GM19395 (cell line): ENCODE measurements around the gene EVL.
A peak's percentile ranks its signal among the peaks of the same experiment; 100 is the strongest.
"Not testable (repeated sequence)": the region's sequence is repeated elsewhere in the genome, so short reads cannot be mapped to it uniquely, and the experiment has no call there.

Source experiments
- ATAC-seq: cut with Tn5 transposase; IDR thresholded peaks from one replicate; pipeline ENCODE4 v1.9.1; 2021; ENCODE audit warnings: mild to moderate bottlenecking, moderate library complexity; ENCODE audit not compliant: unreplicated experiment

The EVL gene

DNA sequence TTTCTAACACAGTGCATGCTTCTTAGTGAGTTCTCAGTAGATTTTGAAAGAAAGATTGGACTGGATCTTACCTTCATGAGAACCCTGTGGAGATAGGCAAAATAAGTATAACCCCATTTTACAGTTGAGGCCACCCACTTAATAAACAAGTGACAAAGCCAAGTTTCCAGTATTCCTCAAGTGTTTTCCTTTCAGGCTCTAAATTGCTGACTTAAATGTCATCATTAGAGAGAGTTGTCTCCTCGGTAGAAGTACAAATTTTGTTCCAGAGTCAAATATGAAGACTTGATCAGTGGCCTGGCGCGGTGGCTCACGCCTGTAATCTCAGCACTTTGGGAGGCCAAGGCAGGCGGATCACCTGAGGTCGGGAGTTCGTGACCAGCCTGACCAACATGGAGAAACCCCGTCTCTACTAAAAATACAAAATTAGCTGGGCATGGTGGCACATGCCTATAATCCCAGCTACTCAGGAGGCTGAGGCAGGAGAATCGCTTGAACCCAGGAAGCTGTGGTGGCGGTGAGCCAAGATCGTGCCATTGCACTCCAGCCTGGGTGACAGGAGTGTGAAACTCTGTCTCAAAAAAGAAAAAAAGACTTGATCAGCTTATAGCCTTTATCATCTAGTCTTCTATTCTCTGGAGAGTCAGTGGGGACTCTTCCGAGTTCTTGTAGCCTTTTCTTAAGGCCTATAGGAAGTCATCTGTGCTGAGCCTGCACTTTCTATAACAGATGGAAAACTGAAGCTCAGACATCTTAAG, 708 bp upstream of the EVL start:
- ATAC-seq, result not testable (repeated sequence)

DNA sequence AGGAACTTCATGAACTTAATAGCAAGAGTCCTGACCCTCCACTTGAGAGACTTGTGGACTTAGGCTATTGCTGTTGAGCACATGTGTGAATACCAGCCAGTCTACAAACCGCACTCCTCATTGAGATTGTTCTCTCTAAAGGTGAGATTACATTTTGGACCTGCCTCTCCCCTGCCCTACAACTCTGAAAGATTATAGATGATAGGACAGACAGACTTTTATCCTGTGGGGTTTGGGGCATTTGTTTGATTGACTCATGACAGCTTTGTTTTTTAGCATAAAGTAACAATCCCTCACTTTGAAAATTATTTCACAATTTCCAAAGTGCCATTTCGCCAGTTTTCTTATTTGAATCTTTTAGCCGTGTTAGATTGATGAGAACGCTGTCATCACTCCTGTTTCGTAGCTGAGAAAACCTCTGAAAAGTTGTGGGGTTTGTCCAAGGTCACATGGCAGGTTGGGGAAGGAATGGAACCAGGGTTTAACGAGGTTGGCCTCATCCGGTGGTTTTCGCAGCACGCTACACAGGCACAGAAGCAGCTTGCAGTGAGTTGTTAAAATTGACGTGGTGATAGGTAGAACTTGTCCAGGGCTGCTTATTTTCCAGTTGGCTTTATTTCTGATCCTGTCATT, 836 bp downstream of the EVL start:
- ATAC-seq, result peak; percentile 35

DNA sequence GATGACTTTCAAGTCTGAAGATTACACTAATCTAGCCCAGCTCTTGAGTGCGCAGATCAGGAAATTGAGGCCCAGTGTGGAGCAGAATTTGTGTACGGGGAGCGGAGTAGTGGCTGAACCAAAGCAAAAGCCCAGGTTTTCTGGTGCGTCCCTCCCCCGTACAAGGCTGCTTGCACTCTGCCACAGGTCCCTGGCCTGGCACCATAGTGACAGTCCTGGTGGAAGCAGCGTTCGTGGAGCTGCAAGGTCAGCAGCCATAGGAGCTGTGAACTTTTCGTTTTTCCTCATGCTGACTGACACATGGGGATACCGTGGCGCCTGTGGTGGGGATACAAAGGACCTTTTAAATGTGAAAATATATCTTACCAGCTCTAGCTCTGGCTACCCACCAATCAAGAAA, 1.7 kb downstream of the EVL start:
- no peak for ATAC-seq

DNA sequence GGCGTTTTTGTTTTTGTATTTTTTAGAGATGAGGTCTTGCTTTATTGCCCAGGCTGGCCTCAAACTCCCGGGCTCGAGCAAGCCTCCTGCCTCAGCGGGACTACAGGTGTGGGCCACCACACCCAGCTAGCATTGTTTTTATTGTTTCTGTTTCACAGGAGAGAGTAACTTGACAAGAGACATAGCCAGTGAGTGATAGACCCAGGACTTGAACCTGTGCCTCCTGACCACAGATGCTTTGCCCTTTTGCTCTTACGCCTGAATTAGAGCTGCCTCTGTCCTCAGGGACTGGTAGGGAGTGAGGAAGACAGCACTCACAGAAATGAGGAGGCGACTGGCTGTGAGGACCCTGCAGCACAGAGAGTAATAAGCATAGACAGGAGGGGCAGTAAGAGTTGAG, 2.3 kb downstream of the EVL start:
- ATAC-seq, result no peak

DNA sequence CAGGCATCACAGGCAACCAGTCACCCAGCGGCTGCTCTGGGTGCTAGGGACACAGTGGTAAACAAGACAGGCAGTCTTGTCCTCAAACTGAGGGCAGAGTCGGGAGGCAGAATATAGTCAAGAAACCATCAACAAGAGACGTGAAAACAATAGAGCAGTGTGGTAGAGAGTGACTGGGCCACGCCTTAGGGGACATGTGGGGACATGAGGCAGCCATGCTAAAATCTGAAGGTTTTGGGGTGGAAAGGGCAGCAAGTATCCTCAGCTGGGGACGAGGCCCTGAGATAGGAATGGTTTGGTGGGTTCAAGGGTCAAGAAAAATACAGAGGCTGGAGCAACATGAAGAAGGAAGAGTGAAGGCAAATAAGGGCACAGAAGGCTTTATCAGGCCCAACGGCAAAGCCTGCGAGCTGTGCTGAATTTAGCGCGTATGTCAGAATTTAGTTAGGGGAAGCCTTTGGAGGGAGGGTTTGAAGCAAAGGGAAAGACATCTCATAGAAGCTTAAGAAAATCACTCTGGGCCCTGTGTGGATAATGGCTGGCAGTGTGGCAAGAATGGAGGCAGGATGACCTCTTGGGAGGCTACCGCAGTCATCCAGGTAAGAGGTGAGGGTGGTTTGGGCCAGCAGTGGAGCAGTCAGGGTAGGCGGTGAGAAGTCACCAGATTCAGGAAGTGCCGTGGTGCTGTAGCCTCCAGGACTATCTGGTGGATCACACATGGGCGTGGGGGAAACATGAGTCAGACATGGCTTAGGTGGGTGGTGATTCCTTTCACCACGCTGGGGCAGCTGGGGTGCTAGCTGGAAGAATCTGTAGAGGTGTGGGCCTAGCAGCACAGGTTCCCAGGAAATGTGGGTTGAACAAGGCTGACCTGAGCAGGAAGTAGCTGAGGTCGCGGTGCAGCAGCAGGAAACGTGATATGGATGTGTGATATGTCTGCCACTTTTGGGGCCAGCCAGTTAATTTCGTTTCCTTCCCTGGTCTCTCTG, 3.0 kb downstream of the EVL start:
- peak; percentile 50 for ATAC-seq

DNA sequence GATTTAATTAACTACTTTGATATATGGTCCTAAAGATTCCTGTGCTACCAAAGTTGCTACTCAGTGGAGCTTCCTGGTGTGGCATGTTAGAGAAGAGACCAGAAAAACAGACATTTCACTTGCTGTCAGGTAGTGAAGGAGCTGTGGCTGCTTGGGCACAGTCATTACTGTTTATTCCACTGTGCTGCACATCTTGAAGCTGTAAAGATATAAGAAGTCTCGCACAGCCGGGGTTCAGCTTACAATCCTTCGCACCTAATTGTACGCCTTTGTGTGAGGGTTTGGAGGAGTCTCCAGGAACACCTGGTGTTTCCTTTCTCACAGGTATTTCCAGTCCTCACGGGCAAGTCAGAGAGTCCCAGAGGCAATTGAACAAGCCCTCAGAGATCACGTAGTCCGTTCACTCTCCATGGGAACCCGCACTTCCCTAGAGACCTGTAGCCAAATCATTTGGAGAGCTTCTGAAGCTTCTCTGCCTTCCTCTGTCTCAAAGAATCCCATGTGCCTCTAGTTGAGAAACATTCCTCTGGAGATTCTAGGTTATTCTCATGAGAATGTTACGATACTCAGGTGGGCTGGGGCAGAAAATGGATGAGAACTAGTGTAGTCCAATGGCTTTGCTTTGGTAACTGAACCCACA, 4.1 kb downstream of the EVL start:
- ATAC-seq, result no peak

DNA sequence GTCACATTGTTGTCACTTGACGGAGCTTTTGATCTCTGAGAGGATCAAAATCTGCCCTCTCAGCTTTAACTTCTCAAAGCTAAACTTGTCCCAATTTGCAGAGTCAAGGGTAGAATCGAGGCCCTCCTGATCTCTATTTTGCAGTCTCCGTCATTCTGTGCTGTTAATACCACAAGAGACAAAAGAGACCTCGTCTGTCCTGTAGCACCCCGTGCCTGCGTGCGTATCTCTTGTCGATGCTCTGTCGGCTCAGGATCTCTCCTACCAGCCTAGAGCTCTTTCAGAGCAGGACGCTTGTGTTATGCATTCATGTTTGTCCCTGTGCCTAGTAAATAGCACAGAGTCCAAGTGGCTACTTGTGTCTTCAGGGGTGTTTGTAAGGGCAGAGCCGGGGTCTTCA, 5.1 kb downstream of the EVL start:
- ATAC-seq, result no peak

DNA sequence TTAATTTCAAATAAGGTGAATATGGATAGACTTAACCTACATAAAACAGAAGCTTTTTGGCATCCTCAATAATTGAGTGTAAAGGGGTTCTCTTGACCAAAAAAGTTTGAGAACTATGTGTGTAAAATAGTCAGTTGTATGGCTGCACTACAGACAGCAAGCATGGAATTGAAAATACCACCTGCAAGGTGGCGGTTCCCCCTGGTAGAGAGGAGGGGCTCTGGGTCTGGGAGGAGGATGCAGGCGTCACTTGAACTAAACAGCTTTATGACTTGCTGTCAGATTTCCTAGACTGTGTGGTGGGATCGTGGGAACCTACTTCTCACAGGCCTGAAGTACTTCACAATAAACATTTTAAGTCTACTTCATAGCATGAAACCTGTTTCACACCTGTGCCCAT, 6.3 kb downstream of the EVL start:
- ATAC-seq, result no peak

DNA sequence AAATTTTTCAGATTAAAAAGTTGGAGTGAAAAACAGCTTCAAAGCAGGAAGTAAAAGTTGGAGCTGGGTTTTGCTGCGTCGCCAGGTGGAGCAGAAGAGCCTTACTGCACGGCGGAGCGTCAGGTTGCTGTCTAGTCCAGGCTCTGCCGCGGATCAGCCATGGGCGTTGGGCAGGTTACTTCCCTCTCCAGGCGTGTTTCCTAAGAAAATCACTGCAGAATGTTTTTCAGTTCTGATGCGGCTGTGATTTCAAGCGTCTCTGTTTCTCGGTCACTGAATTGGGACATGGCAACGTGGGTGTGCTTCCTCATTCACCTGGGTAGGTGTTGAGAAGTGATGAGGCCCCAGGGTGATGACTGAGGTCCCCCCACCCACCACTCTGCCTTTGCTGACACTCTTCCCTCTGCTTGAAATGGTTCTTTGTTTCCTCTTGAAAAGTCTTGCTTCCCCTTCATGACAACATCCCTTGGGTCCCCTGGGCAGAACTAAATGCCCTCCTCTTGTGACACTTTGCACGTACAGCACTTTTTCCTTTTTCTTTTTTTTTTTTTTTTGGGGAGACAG, 7.6 kb downstream of the EVL start:
- ATAC-seq, result peak; percentile 33

DNA sequence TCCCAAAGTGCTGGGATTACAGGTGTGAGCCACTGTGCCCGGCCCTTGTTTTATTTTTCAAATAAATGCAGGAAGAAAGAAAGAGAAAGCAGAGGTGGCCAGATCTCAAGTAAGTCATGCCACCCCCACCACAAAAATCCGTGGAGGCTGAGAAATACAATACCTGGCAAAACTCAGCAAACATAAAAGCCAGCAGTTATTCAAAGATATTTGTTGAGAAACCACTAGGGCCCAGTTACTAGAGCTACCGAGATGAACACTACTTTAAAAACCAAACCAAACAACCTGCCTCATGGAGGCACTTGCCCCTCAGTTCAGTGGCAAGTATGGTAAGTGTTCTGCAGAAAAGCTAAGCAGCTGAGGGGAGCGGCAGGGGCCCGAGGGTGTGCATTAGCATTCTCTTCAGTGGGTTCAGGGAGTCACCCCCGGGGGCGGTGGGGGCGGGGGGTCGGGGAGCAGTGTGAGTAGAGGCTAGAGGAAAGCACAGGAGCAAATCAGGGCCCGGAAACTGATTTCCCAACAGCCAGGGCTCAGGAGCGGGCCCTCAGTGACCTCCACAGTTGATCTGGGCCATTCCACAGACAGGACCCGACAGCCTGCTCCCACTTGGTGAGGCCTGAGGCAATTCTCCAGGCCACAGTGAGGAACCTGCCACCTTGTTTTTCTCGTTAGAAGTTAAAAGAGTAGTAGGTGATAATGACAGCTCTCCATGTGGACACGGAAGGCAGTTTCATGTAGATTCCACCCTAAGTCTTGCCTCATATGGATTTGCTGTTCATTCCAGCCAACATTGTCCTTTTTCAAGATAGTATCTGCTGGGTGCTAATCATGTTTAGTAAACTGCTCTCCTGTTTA, 8.6 kb downstream of the EVL start:
- no peak for ATAC-seq

DNA sequence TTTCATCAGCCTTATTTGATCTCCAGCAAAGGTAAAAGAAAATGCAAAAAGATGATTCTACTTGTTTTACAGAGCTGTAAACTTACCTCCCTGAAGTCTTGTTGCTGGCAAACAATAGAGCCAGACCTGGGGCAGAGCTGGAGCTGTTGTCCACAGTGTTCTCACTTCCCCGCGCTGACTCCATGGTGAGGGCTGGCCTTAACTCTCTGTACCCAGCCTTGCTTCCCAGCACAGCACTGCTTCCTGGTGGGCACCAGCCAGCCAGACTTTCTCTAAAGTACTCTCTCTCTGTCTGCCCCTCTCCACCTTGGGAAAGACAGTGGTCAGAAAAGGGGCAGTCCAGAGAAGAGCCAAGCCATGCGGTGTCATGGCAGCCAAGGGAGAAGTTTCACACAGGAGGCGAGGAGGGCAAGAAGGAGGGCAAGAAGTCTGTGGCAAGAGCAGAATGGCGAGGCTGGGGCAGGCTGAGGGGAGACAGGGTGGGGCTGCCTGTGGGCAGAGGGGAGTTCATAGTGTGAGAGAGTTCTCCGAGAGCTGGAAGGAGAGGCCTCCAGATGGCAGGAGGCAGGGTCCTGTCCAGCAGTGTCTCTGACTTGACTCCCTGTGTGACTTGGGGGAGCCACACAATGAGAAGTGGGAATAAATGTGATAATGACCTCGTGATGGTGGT, 9.3 kb downstream of the EVL start:
- ATAC-seq, result no peak

DNA sequence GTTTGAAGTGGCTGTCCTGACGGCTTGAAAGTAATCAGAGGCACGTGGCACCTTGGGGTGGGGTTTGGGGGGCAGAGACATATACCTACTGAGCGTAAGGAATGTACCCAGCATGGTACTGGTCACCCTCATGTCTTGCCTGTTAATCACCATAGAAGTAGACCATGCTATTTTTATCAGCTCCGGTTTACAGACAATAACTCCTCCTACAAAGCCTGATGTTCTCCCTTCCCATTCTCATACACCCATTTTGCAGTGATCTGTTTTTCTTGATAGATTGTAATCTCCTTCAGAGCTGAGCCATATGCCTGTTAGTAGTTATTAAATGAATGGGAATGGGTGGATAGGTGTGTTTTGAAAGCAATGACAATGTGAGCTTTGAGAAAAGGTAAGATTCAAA, 10.5 kb downstream of the EVL start:
- ATAC-seq, result no peak

DNA sequence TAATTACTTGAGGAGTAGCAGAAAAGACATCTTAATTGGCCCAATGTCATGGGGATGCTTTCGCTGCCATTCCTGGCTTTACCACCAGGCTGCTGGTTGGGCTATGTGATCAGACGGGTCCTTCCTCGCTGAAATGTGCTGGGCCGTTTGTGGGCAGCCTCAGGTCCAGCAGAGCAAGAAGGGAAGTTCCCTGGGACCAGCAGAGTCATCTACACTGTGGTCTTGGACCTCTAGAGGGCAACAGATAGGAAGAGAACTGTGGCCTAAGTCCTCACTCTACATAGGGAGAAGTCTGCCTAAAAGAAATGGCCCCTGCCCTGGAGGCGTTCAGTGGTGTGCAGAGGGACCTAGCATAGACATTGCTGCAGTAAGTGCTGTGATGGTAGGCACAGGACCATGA, 10.9 kb downstream of the EVL start:
- ATAC-seq, result no peak

DNA sequence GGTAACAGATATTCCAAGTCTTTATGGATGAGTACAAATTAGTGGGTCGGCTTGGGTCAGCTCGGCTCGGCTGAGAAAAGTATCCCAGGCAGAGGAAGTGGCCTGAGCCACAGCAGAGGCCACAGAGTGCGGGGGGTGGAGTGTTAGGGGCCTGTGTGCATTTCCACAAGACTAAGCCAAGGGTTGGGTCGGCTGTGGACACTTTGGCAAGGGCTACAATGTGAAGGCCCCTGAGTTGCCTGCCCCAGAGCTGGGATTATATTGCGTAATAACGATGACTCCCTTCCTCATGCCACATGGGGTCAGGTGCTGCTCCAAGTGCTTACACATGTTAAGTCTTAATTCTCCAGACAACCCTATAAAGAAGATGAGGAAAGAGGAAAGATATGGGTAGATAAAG, 11.4 kb downstream of the EVL start:
- no peak for ATAC-seq

DNA sequence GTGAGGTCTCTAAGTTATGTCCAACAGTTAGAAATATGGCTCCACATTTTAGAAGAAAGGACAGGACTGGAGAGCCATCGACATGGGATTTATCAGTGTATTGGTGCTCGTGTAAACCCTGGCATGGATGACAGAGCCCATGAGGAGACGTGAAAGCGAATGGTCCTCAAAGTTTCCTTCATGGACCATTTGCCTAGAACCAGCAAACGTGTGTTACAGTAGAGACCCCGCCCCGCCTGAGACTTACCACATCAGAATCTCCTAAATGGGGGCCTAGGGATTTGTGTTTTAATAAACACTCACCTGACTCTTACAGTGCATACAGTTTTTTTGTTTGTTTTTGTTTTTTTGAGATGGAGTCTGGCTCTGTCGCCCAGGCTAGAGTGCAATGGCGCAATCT, 12.2 kb downstream of the EVL start:
- no peak for ATAC-seq

DNA sequence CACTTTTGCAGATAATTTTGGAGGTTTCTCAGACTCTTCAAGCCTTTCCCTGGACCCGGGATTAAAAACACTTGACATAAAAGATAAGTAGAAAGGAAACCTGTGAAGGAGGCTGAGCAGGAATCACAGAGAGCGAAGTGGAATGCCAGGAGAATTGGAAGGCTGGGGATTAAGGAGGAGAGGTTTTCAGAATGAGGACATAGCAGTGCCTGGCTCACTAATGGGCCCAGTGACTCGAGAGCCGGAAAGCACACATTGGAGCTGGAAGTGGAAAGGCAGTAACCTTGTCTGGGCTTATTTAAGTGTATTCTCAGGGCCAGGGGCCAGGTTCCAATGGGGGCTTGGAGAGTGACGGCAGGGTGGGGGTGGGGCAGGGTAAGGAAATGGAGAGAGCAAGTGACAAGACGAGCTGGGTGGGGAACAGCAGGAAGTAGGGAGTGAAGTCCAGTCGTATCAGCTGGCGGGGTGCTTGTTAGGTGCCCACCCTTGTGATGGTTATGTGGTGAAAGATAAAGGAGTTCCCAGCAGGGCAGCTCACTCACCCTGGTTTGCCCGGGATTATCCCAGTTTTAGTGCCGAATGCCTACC, 13.1 kb downstream of the EVL start:
- ATAC-seq, result no peak

DNA sequence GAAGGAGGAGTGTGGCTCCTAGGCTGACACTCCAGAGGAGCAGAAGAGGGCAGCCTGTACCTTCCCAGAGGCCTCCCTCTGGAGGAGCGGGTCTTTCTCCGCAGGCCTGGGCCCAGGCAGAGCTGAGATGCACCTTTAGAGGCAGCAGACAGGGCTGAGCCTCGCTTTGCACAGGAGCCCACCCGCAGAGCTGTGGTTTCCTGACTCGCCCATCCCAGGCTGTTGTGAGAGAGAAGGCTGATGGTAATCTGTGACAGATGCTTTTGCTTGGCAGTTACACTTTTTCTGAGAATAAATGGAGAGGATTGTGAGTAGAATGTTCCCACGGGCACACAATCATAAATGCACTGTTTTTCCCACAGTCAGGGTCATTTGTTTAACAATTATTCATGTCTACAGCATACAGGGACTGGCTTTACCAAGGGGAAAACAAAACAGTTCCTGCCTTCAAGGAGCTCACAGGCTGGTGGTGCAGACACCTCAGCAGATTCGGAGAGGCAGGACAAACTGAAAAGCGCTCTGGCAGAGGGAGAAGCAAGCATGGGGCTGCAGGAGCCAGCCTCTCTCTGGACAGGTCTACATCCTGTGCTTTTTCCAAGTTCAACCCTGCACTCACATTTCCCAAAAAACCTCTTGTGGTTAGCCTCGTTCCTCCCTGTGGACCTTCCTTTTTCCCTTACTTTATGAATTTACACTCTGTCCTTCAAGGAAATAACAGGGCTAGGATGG, 13.9 kb downstream of the EVL start:
- ATAC-seq, result peak; percentile 73

DNA sequence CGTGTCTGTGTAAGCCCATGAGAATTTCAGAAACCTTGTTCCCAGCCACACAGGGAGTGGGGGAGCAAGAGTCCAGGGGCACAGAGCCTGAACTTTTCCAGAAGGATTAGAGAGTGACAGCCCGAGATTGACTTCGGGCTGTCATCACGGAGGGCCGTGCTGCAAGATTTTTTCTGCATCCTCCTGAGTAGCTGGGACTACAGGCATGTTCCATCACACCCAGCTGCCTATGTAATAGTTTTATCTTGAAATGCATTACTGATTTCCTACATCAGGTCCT, 14.4 kb downstream of the EVL start:
- no peak for ATAC-seq

DNA sequence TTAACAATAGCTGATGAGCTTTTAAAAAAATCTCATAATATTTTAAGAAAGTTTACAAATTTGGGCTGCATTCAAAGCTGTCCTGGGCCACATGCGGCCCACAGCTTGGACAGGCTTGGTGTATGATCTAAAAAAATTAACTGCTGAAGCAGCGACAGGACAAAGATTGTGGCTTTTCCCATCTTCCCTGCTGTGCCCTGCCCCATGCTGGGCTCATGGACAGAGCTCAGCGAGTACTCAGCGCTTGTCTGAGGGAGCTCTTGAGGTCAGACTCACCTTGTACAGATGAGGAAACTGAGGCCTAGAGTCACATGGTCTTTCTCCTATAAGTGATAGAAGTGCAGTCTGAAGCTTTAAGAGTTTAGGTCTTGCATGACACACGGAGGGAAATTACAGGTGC, 15.0 kb downstream of the EVL start:
- no peak for ATAC-seq
